Jurkat, Clone E6-1 (cell line): ENCODE measurements around the gene WHRN.

Experiments
- DNase-seq: peaks from one replicate; pipeline ENCODE4 v3.0.0-alpha.2; 2011; ENCODE audit warnings: low read depth, low spot score
- H3K4me3 ChIP-seq: 2 replicates; pipeline ENCODE4 v1.5.1; 2011; ENCODE audit warnings: mild to moderate bottlenecking, low read length, control low read depth, moderate library complexity

Gene WHRN

DNA sequence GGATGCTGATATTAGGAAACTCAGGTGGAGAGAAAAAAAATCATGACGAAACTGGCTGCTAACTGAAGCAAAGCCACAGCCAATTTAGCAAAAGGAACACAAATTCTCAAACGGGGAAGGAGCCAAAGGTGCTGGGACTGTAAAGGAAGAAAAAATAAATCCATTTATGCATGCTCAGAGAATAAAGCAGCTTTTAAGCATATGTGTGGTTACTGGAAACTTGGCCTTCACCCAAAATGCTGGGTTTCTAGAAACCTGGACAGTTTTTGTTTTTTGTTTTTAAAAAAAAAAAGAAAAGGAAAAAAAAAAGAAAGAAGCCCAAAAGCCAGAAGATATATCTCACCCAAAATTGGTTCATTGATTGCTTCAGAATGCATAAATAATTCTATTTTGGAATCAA lies 8.0 kb downstream of the WHRN start:
- DNase-seq, result peak; percentile 43
- H3K4me3 ChIP-seq, result no peak overlapping the region

DNA sequence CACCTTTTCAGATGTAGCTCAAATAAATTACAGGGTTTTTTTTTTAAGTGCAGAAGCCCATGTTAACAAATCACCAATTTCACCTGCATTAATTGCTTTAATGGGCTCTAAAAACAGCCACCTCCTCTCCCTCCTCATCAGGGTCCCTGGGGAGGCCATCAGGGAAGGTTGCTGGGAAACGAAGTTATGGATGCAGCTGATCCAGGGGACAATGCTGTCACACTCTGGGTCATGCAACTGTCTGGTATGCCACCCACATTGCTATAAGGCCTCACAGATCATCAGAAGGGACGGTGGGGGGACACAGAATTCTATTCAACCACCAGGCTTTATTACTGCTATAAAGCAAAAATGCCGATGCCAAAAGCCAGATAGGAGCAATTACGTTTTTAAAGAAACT lies 9.3 kb downstream of the WHRN start:
- no peak overlapping the region for H3K4me3 ChIP-seq
- DNase-seq, result no peak

DNA sequence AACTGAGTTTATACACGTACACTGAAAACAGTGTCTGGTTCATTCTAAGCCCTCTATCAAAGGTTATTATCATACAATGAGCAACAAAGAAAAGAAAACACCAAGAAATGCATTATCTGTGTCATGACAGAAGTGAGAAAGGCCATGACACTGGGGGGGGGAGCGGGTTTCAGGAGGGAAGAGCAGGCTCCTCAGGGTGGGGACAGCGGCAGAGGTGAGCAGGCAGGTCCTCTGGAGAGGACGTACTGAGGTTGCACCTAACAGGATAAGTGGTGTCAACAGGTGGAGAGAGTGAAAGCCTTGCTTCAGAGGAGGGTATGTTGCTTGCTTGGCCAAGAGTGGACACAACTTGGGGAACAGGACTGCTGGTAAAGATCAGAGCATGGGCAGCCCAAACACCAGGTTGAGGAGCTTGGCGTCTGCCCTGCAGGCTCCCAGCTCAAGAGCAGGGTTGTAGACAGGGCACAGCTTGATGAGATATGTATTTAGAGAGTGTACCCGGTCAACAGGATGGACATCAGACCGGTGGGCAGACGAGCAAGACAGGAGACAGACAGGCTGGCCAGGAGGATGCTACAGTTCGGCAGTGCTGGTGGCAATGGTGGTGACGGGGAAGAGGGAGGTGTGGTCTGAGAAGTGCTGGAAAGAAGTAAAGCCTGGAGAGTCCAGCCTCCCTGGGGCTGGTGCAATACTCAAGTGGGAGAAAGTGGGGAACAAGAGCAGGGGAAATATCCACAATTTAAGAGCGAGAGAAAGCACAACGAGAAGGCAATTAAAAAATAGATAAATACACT lies 10.3 kb downstream of the WHRN start:
- DNase-seq, result no peak
- H3K4me3 ChIP-seq, result no peak overlapping the region

DNA sequence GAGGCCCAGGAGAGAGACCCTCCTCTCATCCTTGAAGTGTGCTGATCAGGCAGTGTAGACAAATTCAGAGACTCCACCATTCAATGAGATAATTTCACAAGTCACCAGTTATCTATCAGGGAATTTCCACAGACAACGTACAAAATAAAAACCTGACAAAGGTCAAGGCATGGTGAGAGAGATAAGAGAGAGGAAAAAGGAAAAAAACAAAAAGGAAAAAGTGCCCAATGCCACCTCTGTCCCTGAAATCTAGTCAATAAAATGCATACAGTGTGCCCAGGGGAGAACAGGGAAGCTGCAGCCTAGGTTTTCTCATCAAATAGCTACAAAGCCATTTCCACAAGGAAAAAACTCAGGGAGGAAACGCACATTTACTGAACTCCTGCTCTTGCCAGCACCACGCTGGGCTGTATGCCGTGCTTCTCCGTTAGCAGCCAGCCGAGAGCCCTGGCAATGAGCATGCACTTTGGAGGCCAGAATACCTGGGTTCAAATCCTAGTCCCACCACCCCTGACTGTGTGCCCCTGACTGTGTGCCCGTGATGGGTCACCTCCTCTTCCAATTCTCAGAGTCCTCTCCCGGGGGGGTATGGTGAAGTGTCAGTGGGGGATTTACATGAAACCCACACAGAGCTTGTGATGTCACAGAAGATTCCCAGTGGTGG lies 11.6 kb downstream of the WHRN start:
- no peak for DNase-seq
- H3K4me3 ChIP-seq, result no peak overlapping the region

DNA sequence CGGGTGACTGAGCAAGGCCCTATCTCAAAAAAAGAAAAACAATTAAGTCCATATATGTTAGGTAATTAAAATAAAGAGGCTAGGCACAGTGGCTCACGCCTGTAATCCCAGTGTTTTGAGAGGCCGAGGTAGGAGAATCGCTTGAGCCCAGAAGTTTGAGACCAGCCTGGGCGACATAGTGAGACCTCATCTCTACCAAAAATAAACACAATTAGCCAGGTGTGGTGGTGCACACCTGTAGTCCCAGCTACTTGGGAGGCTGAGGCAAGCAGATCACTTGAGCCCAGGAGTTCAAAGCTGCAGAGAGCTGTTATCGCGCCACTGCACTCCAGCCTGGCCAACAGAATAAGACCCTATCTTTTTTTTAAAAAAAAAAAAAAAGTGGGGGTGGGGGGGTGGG lies 12.3 kb downstream of the WHRN start:
- no peak for DNase-seq
- H3K4me3 ChIP-seq, result no peak overlapping the region

DNA sequence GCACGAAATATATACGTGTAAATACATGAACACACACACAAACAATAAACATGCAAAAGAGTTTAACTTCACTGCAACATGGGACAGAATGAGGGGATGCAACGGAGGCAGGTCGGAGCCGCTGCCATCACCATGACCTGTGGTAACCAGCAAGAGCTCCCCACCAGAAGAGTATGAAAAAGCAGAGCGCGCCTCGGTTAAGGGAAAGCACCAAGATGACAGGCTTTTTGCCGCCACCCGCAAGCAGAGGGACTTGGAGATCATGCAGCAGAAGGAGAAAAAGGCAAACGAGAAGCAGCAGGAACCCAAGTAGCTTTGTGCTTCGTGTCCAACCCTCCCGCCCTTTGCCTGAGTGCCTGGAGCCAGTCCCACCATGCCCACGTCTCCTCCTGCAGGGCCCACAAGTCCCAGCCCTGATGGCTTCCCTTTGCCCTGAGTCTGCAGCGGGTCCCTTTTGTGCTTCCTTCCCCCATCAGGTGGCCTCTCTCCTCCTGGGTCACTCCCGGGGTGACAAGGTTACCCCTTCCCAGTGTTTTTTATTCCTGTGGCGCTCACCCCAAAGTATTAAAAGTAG lies 13.8 kb downstream of the WHRN start:
- no peak for DNase-seq
- H3K4me3 ChIP-seq, result no peak overlapping the region

DNA sequence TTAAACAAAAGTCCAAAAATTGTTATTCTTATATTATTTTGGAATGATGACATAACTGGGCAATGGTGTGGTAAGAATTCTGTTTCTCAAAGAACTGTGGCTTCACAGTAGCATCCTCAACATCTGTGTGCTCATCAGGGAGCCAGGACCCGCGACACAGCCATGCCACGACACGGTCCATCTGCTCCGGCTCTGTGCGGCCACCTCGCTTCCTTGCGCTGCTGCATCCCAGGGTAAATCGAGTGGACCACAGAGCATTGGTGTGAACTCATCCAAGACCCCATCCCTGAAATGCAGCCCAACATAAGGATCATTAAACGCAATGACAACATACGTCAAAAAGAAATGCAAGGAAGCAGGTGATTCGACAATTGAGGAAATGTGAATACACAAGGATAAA lies 15.3 kb downstream of the WHRN start:
- DNase-seq, result no peak
- H3K4me3 ChIP-seq, result no peak overlapping the region

DNA sequence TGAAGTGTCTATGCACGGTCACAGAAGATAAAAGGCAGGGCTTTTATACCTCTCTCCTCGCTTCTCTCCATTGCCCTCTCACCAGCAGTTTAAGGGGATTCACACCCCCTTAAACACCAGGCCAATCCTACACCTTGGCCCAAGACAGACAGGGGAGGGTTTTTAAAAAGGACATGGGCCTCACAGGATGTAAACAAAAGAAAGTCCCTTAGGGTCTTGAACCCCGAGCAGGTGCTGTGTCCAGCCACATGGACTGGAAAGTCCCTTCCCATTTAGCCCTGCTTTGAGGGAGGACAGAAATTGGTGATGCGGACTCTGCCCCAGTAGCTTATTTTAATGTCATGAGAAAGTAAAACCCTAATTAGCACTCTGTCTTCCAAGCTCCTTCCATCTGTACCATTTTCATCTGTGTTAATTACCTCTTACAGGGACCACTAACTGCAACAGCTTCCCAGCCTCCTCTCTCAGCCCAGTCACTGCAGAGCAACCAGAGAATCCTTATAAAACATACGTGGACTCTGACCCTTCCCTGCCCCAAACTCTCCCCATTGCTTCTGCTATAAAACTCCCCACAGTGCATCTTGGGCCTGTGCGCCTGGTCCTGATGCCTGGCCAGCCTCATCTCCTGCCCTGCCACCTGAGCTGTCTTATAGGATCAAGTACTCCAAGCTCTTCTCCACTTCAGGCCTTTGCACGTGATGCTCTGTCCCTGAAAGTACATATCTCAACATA lies 16.7 kb downstream of the WHRN start:
- no peak for DNase-seq

DNA sequence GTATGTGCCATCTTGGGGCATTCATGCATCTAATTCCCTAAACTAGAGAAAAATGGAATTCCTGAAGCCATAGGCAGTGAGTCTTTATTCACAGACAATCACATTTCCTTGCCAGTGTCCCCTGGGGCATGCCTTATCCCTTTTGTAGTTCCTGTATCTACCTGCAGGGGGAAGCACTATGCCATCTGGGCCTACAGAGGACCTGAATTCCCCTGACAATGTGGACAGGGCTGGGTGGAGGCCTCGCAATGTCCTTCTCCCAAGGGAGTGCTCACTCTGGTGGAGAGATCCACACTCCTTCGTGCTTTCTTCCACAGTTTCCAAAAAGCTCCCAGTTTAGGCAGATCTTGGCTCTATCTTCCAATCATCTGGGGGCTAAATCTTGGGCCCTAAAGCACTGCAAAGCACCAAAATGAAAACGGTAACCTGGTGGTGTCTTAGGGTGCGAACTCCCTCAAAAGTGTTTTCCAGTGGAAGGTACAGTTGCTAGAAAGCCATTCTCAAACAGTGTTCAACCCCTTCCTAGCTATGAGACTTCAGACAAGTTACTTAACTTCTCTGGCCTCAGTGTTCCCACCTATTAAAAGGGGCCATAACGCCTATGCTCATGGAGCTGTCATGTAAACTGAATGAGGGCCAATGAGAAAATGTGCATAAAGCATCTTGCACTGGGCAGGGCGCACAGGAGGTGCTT lies 17.5 kb downstream of the WHRN start:
- H3K4me3 ChIP-seq, result no peak overlapping the region
- peak; percentile 51 for DNase-seq

More for the DNA sequence above, 16.7 kb downstream of the WHRN start:
- no peak overlapping the region for H3K4me3 ChIP-seq

DNA sequence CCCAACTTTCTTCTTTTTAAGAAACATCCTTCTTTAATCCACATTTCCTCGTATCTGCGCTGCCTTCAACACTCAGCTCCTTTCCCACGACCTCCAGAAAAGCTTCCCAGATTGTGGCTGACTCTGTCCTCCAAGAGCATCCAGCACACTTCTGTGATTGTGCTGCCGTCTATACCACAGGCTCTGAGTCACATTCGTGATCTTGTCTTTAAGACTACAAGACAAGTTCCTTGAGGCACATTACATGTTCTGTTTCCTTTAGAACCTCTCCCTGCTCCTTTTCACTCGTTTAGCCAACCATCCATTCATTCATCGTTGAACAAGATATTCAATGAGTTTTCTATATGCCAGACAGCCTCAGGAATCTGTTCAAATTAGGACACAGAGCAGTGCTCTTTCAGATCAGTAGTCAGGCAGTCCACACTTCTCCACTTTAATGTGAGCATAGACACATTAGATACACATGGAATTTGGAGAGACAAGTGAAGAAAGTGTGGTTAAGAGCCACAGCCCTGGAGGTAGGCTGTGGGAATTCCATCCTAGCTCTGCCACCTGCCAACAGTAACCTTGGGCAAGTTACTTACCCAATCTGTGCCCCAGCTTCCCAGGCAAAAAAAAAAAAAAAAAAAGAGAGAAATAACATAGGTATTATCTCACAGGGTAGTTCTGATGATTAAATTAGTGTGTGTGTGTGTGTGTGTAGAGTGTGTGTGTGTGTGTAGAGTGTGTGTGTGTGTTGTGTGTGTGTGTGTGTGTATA lies 18.9 kb downstream of the WHRN start:
- H3K4me3 ChIP-seq, result no peak overlapping the region
- no peak for DNase-seq

DNA sequence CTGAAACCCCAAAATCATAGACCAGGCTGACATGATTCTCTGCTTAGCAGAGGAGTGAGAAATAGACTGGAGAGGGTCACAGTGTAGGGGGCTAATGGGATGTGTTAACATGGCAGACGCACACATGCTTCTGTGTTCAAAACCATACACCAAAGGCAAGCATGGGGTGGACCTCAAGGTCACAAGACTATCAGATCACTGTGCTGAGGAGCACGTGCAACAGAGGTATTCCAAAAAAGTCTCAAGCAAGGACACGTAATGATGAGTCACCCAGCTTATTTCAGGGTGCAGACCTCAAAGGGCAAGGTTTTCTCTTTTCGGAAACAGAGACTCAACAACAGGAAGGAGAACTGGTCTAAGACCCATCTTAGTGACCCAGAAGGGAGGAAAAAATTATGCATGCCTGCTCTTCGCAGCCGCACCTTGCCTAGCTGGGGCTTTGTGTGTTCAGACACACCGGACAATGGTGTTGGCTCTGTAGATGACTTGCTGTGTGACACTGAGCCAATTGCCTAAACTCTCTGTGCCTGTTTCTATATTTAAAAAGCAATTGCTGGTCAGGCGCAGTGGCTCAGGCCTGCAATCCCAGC lies 20.3 kb downstream of the WHRN start:
- DNase-seq, result no peak
- no peak overlapping the region for H3K4me3 ChIP-seq

DNA sequence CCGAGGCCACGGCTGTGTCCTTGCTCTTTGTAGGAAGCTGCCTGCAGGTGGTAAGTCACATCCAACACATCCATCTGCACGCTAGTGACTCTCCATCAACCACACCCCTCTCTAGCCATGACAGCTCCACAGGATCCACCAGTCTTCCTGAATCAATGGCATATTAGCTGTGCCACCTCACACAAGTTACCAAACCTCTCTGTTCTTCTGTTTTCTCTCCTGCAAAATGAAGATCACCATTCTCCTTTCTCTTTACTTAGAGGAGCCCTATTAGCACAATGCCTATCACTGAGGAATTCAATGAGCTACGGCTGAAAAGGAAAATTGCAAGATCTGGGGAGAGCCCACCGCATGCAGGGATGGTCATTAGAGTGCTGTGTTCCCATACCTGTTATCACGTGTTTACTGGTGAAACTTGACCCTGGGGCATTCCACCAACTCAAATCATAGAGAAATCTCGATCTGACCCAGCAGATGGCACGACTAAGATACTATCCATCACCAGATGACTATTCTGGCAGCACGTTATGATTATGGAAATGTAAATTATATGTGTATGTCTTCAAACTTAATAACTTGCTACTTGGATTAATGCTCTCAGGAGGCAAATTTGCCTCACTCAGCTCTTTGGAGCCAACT lies 20.9 kb downstream of the WHRN start:
- no peak overlapping the region for H3K4me3 ChIP-seq
- no peak for DNase-seq

DNA sequence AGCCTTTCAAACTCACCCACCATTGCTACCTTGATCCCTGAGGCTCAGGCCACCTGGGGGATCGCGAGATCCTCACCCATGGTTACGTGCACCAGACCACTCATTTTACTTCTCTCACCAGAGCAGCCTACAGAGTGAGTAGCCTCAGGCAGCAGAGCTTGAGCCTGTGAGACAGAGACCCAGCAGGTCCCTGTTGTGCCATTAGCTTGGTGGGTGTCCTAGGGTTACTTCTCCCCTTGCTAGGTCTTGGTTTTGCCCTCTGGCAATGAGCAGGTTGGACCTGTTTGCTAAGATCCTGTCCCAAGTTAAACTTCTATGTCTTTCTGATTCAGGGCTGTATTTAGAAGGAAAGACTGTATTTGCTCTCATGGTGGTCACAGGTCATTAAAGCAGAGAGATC lies 21.8 kb downstream of the WHRN start:
- no peak for DNase-seq
- no peak overlapping the region for H3K4me3 ChIP-seq

DNA sequence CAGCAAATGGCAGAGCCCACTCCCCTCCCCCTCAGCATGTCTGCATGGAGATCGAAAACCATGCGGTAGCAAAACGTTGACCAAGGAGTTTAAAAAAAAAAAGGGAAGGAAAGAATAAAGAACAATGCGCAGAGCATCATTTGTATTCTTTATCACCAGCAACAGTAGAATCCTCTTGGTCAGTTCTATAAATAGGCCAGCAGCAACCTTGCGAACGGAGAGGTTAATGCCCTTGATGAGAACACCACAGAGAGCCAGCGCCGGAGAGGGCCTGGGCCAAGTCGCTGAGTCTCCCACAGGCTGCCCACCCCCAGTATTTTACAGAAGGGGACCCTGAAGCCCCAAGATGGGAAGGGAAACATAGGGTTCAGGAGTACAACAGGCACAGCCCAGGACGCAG lies 22.7 kb downstream of the WHRN start:
- DNase-seq, result no peak
- no peak overlapping the region for H3K4me3 ChIP-seq

DNA sequence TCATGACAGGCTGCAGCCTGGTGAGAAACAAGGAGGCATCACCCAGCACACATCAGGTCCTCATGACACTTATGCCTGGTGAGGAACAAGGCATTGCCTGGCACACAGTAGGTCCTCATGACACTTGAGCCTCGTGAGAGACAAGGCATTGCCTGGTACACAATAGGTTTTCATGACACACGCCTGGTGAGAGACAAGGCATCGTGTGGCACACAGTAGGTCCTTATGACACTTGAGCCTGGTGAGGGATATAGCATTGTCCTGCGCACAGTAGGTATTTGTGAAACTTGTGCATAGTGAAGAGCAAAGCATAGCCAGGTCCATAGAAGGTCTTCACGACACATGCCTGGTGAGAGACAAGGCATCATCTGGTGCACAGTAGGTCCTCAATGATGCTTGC lies 23.5 kb downstream of the WHRN start:
- DNase-seq, result no peak
- no peak overlapping the region for H3K4me3 ChIP-seq

DNA sequence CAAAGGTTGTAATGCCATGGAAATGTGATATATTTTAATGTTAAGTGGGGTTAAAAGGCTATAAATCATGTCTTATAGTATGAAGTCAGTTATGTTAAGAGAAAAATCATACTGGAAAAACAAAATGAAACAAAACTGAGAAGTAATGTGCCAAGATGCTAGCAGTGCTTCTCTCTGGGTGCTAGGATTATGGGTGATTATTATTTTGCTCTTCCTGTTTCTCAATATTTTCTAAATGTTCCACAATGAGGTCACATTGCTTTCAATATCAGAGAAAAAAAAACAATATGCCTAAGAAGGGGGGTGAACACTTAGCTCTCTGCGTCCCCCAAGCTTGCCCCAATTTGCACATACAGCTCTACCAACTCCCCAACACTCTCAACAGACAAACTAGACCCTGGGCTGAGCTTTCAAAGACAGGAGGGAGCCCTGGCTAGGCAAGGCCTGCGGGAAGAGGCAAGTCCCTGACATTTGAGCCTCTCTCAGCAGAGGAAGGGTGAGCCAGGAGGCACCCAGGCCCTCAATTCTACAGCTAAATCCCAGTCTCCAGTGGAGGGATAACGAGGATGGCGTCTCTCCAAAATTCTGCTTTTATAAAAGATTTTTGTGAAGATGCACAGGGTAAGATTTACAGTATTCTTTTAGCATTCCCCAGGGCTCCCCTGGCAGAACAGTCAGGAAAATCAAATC lies 24.4 kb downstream of the WHRN start:
- no peak overlapping the region for H3K4me3 ChIP-seq
- DNase-seq, result no peak

DNA sequence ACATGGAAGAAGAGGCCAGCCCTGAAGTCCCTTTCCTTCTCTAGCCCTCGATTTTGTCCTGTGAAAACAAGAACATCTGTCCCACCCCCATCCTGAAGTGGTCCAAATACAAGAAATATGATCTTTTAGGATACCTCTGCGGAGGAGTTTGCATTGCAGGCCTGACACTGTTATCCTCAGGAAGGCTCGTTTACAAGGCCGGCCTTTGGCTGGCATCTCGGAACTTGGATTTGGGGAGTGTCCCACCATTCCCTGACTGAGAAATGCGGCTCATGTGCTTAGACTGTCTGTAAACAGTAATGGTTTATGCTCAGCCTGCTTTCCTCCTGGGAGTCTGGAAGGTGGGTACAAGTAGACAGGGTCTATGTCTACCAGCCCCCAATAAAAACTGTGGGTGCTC lies 26.4 kb downstream of the WHRN start:
- DNase-seq, result no peak
- no peak overlapping the region for H3K4me3 ChIP-seq
